ENCODE data around the gene KDM1B.

The KDM1B gene

DNA sequence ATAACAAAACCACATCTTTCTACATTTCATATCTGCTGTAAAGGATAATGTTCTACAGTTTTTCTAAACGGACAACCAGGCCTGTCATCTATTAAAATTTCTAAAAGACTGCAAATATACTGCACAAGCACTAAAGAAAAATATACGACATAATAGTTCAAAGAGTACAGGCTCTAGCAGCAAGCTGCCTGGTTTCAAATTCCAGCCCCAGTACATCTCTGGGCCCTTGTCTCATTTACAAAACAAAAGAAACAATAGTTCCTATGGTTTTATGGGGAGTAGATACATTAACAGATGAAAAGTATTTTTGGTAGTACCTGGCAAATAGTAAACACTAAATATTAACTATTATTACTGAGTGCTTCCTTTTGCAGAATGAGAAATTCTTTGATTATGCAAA, 85.0 kb downstream of the KDM1B start:
- no peak for DNase-seq

DNA sequence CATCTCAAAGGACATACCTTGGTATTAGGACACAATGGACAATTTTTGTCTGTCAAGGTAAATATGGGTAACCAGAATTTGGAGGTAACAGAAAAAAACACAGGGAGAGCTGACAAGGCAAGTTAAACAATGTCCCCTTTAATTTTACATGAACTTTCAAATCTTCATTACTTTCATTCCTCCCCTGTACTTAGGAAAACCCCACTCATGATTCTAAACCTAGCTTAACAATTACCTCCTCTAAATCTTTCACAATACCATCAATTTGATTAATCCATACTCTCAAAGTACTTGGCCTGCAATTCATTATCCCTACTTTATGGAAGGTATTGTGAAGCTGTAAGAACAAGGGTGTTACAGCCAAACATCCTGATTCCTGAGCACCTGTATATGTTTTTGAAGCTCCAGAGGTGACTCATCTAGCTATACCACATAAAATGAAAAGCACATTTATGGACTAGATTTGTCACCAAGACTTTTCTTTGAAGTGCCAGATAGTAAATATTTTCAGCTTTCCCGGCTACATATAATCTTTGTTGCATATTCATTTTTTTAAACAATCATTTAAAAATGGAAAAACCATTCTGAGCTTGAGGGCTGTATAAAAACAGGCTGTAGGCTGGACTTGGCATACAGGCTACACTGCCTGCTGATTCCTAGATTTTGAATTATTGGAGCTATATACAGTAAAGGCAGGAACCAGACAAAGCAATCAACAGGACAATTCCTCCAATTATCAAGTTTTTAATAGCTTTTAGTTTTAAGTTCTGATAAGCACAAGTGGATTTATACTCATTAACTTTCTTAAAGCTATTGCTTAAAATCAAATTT, 86.2 kb downstream of the KDM1B start:
- no peak for DNase-seq

DNA sequence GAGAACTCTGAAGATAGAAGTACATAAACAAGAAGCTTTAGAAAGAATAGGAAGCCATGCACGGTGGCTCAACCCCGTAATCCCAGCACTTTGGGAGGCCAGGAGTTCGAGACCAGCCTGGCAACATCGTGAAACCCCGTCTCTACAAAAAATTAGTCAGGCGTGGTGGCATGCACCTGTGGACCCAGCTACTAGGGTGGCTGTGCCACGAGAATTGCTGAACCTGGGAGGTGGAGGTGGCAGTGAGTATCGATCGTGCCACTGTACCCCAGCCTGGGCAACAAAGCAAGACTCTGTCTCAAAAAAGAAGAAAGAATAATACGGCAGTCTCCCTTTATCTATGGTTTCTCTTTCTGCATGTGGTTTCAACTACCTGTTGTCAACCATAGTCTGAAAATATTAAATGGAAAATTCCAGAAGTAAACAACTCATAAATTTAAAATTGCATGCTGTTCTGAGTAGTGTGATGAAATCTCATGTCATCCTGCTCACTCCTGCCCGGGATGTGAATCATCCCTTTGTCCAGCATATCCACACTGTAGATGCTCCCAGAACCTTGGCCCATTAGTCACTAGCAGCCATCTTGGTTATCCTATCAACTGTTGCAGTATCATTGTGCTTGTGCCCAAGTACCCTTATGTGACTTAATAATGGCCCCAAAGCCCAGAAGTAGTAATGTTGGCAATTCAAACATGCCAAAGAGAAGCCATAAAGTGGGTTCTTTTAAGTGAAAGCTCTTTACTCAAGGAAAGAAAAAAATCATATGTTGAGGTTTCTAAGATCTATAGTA, 87.0 kb downstream of the KDM1B start:
- DNase-seq: no peak

DNA sequence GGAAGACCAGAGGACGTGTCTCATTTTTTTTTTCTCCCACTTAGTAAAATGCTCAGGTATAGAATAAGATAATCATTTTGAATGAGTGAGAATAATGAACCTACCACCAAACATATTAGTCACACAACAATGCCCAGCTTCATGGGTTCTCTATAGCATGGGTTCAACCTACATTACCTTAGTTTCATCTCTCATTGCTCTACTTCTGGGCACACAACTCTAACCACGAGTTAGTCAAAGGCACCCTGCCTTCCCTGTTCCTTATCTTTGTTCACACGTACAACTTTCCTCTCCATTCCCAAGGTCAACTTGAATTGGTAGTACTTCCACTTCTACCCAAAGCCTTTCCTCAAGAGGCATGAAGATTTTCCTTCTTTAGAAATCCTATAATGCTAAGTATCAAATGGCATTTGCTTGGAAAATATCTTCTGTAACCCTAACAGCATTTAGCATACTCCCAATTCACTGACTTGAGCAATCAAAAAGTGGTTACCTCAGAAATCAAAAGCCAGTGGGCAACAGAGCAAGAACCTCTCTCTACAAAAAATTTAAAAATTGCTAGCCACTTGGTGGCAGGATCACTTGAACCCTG, 88.2 kb downstream of the KDM1B start:
- DNase-seq: no peak

DNA sequence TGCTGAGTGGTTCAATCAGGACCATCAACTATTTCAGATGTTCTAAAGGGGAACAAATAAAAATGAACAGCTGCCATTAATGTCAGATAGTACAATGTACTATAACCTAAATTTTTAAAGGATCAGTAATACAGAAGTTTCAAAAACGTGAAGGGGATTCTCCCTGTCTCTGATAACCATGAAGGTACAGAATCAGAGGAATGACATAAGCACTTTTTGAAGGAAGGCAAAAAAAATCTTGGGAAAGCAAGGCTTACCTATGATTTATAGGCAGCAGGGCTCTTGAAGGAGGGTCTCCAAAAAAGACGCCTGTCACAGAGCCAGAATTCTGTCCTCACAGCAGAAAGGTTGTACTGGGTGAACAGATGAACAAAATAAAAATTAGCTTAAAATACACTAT, 89.0 kb downstream of the KDM1B start:
- no peak for DNase-seq

DNA sequence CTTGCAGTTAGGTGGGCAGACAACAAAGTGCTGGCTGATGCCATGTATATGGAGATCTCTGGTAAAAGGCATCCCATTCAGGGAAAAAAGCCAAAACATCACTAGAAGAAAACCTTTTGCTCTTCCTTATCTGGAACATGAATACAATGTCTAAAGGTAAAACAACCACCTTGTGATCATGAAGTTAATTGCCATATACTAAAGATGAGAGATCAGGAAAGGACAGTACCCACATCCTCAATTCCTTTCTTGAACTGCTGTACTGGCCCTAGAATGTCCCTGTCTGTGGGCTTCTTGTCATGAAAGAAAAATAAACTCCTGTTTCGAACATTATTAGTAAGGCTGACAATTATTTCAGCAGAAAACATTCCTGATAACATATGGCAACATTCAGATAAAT, 89.9 kb downstream of the KDM1B start:
- DNase-seq: no peak

DNA sequence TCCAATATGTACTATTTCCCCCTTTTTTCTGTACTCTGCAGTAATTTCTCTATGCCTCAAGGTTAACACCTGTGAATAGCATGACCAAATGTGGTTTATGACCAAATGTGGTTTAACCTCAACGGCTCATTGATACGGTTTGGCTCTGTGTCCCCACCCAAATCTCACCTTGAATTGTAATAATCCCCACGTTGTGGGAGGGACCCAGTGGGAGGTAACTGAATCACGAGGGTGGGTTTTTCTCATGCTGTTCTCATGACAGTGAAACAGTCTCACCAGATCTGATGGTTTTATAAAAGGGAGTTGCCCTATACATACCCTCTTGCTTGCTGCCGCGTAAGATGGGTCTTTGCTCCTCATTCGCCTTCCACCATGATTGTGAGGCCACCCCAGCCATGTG, 90.4 kb downstream of the KDM1B start:
- no peak for DNase-seq

DNA sequence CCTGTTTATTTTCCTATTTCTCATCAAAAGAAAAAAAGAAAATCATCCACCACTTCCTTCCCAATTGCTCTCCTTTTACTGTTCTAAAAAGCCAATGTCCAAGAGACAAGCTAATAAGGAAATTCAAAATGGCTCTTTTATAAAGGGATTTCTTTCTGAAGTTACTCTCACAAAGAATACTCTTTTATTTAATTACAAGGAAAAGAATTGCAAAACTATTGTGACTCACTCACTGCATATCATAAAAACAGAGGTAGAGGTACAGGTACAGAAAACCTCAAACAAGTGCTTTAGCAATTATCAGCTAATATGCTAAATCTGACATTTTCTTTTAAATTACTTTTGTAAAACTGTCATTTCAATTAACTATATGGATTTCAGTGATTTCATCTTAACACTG, 91.0 kb downstream of the KDM1B start:
- DNase-seq: no peak

DNA sequence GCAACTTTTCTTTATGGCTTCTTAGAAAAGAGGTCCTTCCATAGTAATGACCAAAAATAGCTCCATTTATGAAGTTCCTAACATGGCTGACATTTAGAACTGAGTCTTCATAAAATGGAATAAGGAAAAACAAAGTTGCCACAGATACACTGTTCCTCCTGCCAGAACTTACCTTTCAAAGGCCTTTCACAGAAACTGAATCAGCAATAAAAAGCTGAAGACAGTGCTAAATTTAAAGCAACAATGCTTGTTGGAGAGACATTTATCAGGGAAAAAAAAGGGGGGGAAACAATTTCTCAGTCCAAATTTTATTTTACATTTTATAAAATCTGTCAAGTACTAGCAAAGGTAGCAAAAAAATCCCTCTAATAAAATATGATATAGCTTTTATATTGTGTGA, 91.8 kb downstream of the KDM1B start:
- DNase-seq: no peak

DNA sequence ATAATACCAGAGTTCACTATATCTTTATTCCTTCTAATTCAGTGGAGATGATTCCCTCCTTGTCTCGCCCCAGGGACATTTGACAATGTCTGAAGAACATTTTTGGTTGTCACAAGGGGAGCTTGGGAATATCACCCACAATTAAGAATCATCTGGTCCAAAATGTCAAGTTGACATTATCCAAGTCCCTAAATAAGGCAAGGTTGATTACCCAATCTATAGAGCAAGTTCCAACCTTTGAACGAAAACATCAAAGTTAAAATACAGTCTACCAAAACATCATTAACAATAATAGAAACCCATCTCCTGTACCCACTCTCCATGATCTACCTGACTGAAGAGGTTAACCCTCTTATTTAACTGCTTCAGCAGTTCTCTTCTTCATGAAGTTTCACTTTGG, 93.5 kb downstream of the KDM1B start:
- DNase-seq: no peak

DNA sequence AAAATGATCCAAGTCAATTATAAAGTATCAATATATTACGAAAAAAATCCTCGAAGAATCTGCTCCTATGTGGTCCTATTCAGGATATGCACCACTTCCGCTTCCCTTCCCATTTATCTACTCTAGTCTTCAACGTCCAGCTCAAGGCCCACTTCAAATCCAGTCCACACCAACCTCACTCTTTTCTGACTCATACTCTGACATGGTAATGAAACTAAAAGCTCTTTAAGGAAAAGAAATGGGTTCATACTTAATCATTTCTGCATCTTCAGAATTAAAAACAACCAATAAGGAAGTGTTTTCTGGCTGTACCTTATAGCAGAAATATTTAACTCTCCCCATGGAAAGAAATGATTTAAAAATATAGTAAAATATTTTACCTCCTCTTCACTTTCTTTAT, 94.0 kb downstream of the KDM1B start:
- DNase-seq: no peak

DNA sequence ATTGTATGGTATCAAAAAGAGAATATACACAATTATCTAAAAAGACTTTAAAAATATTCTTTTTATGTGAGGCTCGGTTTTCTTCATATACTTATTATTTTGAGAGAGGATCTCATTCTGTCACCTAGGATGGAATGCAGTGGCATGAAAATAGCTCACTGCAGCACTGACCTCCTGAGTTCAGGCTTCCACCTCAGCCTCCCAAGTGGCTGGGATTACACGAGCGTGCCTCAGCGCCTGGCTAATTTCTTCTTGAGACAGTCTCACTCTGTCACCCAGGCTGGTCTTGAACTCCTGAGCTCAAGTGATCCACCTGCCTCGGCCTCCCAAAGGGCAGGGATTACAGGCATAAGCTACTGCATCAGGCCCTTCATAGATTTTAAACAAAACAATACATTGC, 98.4 kb downstream of the KDM1B start:
- DNase-seq: no peak

DNA sequence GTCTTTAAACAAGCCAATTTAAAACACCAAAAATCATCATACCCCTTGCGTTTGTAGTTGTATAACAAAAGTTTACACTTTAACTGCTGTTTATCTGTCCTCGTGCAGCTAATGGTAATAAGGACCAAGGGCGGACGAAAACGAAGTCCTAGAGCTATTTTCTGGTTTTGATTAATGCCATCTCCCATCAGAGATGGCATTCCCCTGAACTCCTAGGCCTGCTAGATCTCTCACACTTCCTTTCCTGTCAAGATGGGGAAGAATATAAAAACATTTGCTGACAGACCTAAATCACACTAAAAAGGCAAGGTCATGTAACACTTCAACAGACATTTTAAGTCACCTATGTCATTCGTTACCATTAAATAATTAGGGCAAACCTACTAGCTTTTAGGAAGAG, 99.6 kb downstream of the KDM1B start:
- no peak for DNase-seq

DNA sequence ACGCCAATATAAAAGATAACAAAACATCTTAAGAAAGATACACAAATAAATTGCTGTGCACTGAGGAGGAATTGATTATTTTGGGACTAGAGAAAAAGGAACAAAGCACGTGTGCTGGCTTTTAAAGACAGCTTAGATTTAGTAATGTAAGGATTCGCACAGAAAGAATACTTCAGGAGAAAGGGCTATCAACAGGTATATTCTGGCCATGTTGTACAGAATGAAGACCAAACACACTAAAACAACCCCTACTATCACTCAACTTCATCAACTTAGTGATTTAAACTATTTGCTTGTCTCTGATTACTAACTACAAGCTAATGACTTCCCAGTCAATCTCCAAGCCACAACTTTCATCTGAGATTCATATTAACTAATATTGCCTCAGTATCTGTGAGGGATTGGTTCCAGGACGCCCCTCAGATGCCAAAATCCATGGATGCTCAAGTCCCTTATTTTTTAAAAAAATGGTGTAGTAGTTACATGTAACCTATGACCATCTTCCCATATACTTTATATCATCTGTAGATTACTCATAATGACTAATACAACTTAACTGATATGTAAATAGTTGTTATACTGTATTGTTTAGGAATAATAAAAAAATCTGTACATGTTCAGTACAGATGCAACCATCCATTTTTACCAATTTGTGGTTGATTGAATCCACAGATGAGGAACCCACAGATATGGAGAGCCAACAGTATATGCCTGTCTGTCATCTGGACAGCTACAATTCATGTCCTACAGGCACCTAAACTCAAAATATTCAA, 104.6 kb downstream of the KDM1B start:
- no peak for DNase-seq

DNA sequence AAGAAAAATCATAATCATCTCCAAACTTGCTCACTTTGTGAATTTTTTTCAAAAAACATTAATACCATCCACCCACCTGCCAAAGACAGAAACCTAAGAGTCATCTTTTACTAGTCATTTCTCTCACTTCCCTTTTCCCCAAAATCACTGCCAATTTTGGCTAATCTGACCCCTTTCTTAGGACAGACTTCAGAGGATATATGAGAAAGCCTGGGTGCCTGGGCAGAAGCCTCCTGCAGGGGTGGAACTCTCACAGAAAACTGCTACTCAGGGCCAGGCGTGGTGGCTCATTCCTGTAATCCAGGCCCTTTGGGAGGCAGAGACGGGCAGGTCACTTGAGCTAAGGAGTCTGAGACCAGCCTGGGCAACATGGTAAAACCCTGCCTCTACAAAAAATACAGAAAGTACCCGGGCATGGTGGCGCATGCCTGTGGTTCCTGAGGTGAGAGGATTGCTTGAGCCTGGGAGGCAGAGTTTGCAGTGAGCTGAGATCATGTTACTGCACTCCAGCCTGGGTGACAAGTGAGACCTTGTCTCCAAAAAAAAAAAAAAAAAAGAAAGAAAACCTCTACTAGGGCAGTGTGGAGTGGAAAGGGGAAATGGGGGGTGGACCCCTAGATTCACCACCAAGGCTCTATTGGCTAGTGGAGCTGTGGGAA, 105.4 kb downstream of the KDM1B start:
- no peak for DNase-seq

DNA sequence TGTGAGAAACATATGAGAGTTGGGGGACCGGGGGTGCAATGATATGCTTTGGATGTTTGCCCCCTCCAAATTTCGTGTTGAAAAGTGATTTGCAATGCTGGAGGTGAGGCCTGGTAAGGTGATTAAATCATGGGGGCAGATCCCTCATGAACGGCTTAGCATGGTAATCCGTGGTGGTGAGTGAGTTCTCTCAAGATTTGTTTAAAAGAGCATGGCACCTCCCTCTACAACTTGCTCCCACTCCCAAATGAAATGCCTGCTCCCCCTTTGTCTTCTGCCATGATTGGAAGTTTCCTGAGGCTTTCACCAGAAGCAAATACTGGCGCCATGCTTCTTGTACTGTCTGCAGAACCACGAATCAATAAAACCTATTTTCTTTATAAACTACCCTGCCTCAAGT, 106.7 kb downstream of the KDM1B start:
- DNase-seq: no peak

DNA sequence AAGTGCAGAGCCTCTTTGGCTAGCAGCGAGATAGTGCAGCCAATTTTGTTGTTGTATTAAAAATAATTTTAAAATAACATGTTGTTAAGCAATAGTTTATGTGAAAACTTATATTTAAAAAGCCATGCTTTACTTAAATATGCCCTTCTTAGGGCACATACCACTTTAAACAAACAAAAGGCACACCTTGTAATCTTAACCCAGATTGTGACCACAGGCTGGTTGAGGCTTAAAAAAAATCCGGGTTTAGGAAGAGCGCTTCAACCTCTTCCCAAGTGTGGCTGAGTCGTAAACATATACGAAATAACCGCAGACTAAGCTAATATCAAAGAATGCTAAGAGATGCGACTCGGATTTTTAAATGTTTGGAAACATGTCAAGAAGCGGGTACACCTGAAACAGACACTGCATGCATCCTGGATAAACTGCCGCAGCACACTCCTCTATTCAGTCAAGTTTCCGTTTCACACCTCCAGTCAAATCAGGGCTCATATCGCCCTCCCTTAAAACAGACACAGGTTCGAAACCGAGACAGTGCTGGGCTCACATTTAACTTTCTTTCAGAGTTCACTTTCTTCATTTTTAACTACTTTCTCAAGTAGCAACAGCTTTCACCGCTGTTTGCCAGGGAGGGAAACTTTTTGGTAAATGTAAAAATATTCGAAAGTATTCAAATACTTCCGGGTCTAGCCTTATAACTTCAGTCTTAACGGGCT, 107.6 kb downstream of the KDM1B start:
- DNase-seq: peak in 1 of 2 experiments; percentile 21

DNA sequence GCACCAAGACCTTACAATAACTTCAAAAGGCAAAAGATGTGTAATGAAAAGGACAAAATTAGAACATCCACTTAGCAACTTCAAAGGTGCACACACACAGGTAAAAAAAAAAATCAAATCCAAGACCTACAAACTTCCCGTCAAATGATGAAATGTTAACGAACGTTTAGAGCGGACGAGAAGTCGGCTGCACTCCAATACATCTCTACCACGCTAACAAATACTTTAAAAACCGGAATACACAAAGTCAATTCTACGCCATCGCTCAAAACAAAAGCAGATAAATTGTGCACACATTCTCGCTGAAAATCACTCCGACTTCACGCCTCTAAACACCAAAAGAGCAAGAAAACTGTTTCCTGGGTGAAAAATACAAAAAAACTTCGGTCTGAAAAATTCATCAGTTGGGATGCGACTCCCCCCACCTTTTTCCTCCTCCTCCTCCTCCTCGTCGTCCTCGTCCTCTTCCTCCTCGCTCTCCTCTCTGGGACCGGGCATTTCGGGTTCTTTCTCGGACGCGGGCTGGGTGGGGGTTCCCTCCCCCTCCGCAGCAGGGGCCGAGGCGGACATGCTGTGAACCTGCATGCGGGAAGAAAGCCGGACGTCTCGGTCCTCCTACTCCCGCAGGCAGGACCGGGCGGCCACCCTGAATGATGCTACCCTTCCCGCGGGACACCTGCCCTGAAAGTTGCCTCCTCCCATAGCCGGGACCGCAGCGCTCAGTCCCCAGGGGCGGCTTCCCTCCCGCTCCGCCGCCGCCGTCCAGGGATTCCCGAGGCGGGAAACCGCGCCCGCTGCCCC, 108.4 kb downstream of the KDM1B start:
- DNase-seq: no peak

DNA sequence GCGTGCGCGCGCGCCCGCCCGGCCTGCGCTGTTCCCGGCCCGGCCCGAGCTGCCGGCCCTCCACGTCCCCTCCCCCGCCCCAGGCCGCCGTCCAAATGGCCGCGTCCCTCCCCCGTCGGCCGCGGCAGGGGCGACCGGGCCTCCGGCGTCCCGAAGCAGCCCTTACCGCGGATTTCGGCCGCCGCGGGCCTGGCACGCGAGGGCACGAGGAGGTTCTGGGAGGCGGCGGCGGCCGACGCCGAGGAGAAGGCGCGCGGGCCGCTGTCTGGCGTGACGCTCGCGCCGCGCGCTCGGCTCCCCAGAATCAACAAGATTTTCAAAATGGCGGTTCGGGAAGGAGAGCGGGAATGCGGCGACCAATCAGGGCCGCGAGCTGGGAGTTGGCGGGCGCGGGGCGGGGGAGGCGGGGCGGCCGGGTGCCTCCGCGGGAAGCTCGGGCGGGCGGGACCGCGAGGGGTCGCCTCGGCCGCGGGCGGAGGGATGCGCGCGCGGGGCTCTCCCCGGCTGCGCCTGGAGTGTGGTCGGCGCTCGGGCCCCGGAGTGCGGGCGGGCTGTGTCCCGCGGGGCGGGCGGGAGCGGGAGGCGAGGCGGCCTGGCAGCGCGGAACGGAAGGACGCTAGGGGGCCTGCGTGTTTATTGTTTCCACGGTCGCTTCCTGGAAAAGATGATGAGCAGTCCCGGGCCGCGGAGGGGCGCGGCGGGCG, 109.1 kb downstream of the KDM1B start, which contains the start of gene DEK:
DEK (minus strand) TSS at position 312 of the 704 bp plus-strand sequence. CDS start 543 bp downstream, outside the sequence.
- peak; percentile 86 to 87 for DNase-seq

DNA sequence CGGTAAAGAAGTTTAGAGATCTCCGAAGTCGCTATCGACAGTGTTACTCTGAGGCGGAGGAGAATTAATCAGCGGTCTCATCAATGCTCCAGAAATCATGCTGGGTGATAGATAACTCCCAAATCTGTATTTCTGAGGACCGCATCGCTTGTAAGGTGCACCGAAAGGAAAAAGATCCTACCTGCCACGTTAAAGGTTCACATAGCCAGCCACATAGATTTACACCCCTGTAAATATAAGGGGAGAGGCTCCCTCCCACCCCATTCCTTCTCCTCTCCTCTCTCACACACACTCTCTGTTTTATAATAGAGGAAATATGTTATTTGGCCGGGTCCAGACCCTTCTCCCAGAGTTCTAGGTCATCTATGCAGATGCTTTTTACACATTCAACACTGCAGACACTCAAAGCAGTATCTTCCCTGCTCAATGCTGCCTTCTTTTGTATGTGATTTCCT, 109.7 kb downstream of the KDM1B start:
- no peak for DNase-seq

All from activated CD4-positive, alpha-beta T cell treated with anti-CD3 and anti-CD28 coated beads, Interleukin-2, amount 50 U/mL, for 4 hours (primary cell).